MM.1S (cell line): Measurements from ENCODE around the gene SCGB1D2.

Source experiments
- DNase-seq: peaks from one replicate; pipeline ENCODE4 v3.0.0-alpha.2; 2015
- H2AFZ ChIP-seq: fragments of 300-600 bp; sonication (generic); 2 replicates; pipeline ENCODE4 v1.6.0; 2016; ENCODE audit warnings: antibody characterized with exemption, low read length
- H3F3A ChIP-seq: fragments of 300-600 bp; sonication (generic); 2 replicates; pipeline ENCODE4 v1.6.1; 2016; ENCODE audit warnings: mild to moderate bottlenecking, antibody characterized with exemption, low read length, moderate library complexity, mixed read lengths; ENCODE audit not compliant: insufficient read depth
- H3K27ac ChIP-seq: fragments of 300-600 bp; sonication (generic); 2 replicates; pipeline ENCODE4 v1.5.1; 2016; ENCODE audit warnings: mild to moderate bottlenecking, low read length
- H3K27me3 ChIP-seq: fragments of 300-600 bp; sonication (generic); replicated peaks from 2 replicates; pipeline ENCODE4 v1.6.0; 2016; ENCODE audit warnings: low read length; ENCODE audit not compliant: insufficient read depth
- H3K36me3 ChIP-seq: fragments of 300-600 bp; sonication (generic); replicated peaks from 2 replicates; pipeline ENCODE4 v1.6.1; 2016; ENCODE audit warnings: mild to moderate bottlenecking, low read length, mixed read lengths; ENCODE audit not compliant: insufficient read depth
- H3K4me1 ChIP-seq: fragments of 300-600 bp; sonication (generic); 2 replicates; pipeline ENCODE4 v1.6.1; 2016; ENCODE audit warnings: low read length, mixed read lengths
- H3K4me2 ChIP-seq: fragments of 300-600 bp; sonication (generic); 2 replicates; pipeline ENCODE4 v1.6.0; 2016; ENCODE audit warnings: low read depth, low read length
- H3K4me3 ChIP-seq: fragments of 300-600 bp; sonication (generic); 2 replicates; pipeline ENCODE4 v1.5.1; 2016; ENCODE audit warnings: low read length, mixed read lengths
- H3K79me2 ChIP-seq: fragments of 300-600 bp; sonication (generic); 2 replicates; pipeline ENCODE4 v1.6.1; 2016; ENCODE audit warnings: mixed run types, low read length, mixed read lengths
- H3K9ac ChIP-seq: fragments of 300-600 bp; sonication (generic); 2 replicates; pipeline ENCODE4 v1.6.1; 2016; ENCODE audit warnings: low read length, mixed read lengths
- H3K9me2 ChIP-seq: fragments of 300-600 bp; sonication (generic); replicated peaks from 2 replicates; pipeline ENCODE4 v1.6.1; 2016; ENCODE audit warnings: mild to moderate bottlenecking, low read length, mixed read lengths; ENCODE audit not compliant: insufficient read depth
- H3K9me3 ChIP-seq: fragments of 300-600 bp; sonication (generic); replicated peaks from 2 replicates; pipeline ENCODE4 v1.6.1; 2016; ENCODE audit warnings: mild to moderate bottlenecking, low read length, mixed read lengths; ENCODE audit not compliant: insufficient read depth
- H4K20me1 ChIP-seq: fragments of 300-600 bp; sonication (generic); 2 replicates; pipeline ENCODE4 v1.6.1; 2016; ENCODE audit warnings: mild to moderate bottlenecking, low read length, moderate library complexity, mixed read lengths; ENCODE audit not compliant: insufficient read depth
- CTCF ChIP-seq: fragments of 300-600 bp; sonication (generic); IDR thresholded peaks from 2 replicates; pipeline ENCODE4 v1.5.1; 2016; ENCODE audit warnings: antibody characterized with exemption, low read length, mixed read lengths
- EZH2 ChIP-seq: fragments of 300-600 bp; sonication (generic); optimal IDR thresholded peaks from 2 replicates; pipeline ENCODE3; 2017; ENCODE audit warnings: low read depth, mild to moderate bottlenecking, antibody characterized with exemption, low read length, mixed read lengths
- EZH2phosphoT487 ChIP-seq: fragments of 300-600 bp; sonication (generic); IDR thresholded peaks from 2 replicates; pipeline ENCODE4 v1.6.1; 2018; ENCODE audit warnings: antibody characterized with exemption, low read length

The SCGB1D2 gene

GRCh38 chr11:62245271-62245753 lies 3.3 kb downstream of the SCGB1D2 start:
- Histone ChIP-seq H3K9me2 (no peaks in the 10 kb centered on the region), H3K9me3 (no peaks in the 10 kb centered on the region), H3K79me2 (no peaks in the 10 kb centered on the region), H2AFZ (no peak overlapping the region), H4K20me1 (no peaks in the 10 kb centered on the region), H3K36me3 (no peaks in the 10 kb centered on the region), H3K4me3 (no peak overlapping the region), H3K27me3 (no peaks in the 10 kb centered on the region), H3K27ac (no peak overlapping the region), H3F3A (no peaks in the 10 kb centered on the region), H3K4me1 (0 out of 2 replicates have a peak, but pooled peaks cover 3% of the 10 kb centered on the region), H3K4me2 (no peak overlapping the region), H3K9ac (no peak overlapping the region)
- no peak for DNase-seq
- TF ChIP-seq EZH2phosphoT487: no peak
- TF ChIP-seq EZH2: no peak
- TF ChIP-seq CTCF: peak; percentile 19

GRCh38 chr11:62251698-62252097 lies 9.7 kb downstream of the SCGB1D2 start:
- no peaks in the 10 kb centered on the region for H3K79me2 ChIP-seq
- no peaks in the 10 kb centered on the region for H3F3A ChIP-seq
- no peak overlapping the region for H3K4me3 ChIP-seq
- H3K27ac ChIP-seq: no peak overlapping the region
- no peak overlapping the region for H3K4me2 ChIP-seq
- H3K27me3 ChIP-seq: no peaks in the 10 kb centered on the region
- no peak overlapping the region for H2AFZ ChIP-seq
- H3K9me3 ChIP-seq: no peaks in the 10 kb centered on the region
- TF ChIP-seq EZH2 (no peak), EZH2phosphoT487 (no peak)
- H4K20me1 ChIP-seq: no peaks in the 10 kb centered on the region
- H3K9me2 ChIP-seq: no peaks in the 10 kb centered on the region
- H3K36me3 ChIP-seq: no peaks in the 10 kb centered on the region
- no peak overlapping the region for H3K9ac ChIP-seq
- H3K4me1 ChIP-seq: no peaks in the 10 kb centered on the region
- DNase-seq: no peak

GRCh38 chr11:62253999-62254542 lies 12.0 kb downstream of the SCGB1D2 start:
- no peaks in the 10 kb centered on the region for H3K9me3 ChIP-seq
- no peak overlapping the region for H3K27ac ChIP-seq
- H3K36me3 ChIP-seq: no peaks in the 10 kb centered on the region
- no peaks in the 10 kb centered on the region for H3F3A ChIP-seq
- no peak for TF ChIP-seq EZH2phosphoT487
- no peak for TF ChIP-seq EZH2
- no peak for TF ChIP-seq CTCF
- no peaks in the 10 kb centered on the region for H3K4me1 ChIP-seq
- DNase-seq: no peak
- H3K9ac ChIP-seq: no peak overlapping the region
- no peaks in the 10 kb centered on the region for H3K9me2 ChIP-seq
- no peaks in the 10 kb centered on the region for H3K27me3 ChIP-seq
- no peaks in the 10 kb centered on the region for H3K79me2 ChIP-seq
- H3K4me3 ChIP-seq: no peak overlapping the region
- H4K20me1 ChIP-seq: no peaks in the 10 kb centered on the region
- no peak overlapping the region for H2AFZ ChIP-seq
- no peak overlapping the region for H3K4me2 ChIP-seq

GRCh38 chr11:62256281-62256680 lies 14.2 kb downstream of the SCGB1D2 start:
- Histone ChIP-seq H3K9me3 (no peaks in the 10 kb centered on the region), H3K79me2 (no peaks in the 10 kb centered on the region), H3K4me1 (no peaks in the 10 kb centered on the region), H3K4me2 (no peak overlapping the region), H3K9me2 (no peaks in the 10 kb centered on the region), H3K36me3 (no peaks in the 10 kb centered on the region), H3F3A (no peaks in the 10 kb centered on the region), H4K20me1 (no peaks in the 10 kb centered on the region), H3K4me3 (no peak overlapping the region), H3K27ac (no peak overlapping the region), H2AFZ (no peak overlapping the region), H3K9ac (no peak overlapping the region), H3K27me3 (no peaks in the 10 kb centered on the region)
- TF ChIP-seq CTCF: no peak
- TF ChIP-seq EZH2phosphoT487: no peak
- TF ChIP-seq EZH2: no peak
- no peak for DNase-seq
